Measurements from ENCODE around the gene R3HDM2.
"Not testable (repeated sequence)": the region's sequence is repeated elsewhere in the genome, so short reads cannot be mapped to it uniquely, and the experiment has no call there.

The R3HDM2 gene

DNA sequence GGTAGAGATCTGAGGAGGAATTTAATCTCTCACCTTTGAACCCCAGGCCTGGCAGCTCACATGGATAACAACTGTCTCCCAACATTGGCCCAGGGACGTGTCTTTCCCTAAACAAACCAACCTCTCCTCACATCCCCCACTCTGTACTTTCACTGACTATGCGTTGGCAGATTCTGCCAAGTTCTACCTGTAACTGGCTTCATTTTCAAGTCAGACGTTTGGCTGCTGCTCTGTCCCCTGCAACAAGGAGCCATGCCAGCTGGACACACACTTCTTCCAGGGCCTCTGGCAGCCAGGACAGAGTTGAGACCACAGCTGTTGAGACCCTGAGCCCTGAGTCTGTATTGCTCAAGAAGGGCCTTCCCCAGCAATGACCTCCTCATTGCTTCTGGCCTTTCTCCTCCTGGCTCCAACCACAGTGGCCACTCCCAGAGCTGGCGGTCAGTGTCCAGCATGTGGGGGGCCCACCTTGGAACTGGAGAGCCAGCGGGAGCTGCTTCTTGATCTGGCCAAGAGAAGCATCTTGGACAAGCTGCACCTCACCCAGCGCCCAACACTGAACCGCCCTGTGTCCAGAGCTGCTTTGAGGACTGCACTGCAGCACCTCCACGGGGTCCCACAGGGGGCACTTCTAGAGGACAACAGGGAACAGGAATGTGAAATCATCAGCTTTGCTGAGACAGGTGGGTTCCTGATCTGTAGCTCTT, 3.8 kb upstream of the R3HDM2 start, which contains the start of gene INHBC:
INHBC (plus strand) TSS at position 268 of the 707 bp plus-strand sequence; CDS start at position 371, 103 bp downstream.
- no peak within 1 kb of the TSS for H3K4me3 ChIP-seq (ENCODE audit: low read length)
- no peak for DNase-seq (ENCODE audit: low read depth, low spot score)

DNA sequence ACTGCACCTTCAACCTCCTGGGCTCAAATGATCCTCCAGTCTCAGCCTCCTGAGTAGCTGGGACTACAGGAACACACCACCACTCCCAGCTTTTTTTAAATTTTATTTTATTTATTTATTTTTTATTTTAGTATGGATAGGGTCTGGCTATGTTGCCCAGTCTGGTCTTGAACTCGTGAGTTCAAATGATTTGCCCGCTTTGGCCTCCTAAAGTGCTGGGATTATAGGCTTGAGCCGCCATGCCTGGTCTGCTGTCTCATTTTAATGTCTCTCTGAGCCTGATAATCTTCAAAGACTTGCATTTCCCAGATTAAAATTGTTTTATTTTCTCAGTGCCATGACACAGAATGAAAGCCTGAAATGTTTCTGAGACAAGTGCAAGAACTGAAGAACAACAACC, 2.5 kb upstream of the R3HDM2 start:
- DNase-seq (ENCODE audit: low read depth, low spot score) = no peak
- H3K4me3 ChIP-seq (ENCODE audit: low read length) = no peak overlapping the region

DNA sequence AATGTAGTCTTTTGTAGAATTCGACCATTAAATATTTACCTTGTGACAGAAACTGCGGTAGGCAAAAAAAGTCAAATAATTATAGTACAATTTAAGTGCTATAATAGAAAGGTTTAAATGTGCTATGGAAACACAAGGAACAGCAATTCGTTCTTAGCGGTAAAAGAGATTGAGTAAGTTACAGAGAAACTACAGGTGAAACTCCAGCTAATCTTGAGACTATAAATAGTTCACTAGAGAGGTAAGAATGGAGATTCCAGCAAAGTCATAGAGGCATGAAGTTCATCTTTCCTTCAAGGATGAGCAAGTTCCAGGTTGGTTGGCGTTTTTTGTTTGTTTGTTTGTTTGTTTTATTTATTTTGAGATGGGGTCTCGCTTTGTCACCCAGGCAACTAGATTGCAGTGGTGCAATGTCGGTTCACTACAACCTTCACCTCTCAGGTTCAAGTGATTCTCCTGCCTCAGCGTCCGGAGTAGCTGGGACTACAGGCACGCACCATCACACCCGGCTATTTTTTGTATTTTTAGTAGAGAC, 878 bp upstream of the R3HDM2 start:
- H3K4me3 ChIP-seq (ENCODE audit: low read length) = peak overlapping the region; percentile 86
- no peak for DNase-seq (ENCODE audit: low read depth, low spot score)

DNA sequence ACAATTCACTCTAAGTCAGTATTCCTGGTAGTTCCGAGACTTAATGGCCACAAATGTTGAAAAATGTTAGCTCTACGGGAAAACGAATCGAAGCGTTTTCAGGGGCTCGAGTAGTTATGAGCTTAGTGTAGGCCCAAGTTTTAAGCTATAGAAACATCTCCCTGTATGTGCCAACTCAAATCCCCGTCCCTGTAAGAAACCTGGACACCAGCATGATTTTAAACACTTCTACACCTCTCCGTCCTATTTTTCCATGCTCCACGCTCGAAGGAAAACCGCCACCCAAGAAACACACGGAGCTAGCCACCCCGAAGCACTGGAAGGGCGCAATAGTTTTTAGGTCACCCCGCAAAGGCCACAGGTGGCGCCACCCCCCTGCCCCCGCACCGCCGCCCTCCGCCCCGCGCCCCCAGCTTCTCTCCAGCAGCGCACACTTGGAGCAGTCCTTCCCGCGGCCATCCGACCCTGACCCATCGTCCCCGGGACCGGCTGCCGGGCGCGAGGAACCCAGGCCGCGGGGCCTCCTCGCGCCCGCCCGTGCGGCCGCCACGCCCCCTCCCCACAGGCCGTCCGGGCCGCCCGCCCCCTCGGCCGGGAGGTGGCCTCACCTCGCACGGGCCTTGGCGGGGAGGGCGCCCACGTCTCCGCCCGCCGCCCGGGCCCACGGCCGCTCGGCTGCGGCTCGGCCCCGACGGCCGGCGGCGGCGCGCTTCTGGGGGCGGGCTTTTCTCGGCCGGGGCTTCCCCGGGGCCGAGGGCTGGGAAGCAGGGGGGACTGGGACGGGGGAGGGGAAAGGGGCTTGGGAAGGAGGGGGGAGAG, 522 bp downstream of the R3HDM2 start:
- peak overlapping the region; percentile 86 for H3K4me3 ChIP-seq (ENCODE audit: low read length)
- no peak for DNase-seq (ENCODE audit: low read depth, low spot score)

DNA sequence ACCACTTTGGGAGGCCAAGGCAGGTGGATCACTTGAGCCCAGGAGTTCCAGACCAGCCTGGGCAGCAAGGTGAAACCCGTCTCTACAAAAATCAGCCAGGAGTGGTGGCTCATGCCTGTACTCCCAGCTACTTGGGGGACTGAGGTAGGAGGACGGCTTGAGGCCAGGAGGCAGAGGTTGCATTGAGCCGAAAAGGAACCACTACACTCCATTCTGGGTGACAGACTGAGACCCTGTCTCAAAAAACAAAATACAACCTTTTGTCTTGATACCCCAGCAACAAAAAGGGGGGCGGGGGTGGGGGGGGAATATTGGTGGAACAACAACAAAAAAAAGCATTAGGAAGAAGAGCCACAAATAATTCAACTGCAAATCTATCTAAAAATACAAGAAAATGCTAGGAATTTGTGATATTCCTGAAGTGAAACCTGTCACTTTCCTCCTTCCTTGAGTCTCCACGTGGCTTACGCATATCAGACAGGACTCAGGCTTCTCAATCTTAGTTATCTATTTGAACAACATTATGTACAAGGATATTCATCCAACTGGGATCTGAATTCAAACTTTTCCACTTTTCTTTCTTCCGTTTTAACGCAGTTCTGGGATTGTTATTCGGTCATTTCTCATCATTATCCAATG, 1.3 kb downstream of the R3HDM2 start:
- peak overlapping the region; percentile 86 for H3K4me3 ChIP-seq (ENCODE audit: low read length)
- DNase-seq (ENCODE audit: low read depth, low spot score) = no peak

DNA sequence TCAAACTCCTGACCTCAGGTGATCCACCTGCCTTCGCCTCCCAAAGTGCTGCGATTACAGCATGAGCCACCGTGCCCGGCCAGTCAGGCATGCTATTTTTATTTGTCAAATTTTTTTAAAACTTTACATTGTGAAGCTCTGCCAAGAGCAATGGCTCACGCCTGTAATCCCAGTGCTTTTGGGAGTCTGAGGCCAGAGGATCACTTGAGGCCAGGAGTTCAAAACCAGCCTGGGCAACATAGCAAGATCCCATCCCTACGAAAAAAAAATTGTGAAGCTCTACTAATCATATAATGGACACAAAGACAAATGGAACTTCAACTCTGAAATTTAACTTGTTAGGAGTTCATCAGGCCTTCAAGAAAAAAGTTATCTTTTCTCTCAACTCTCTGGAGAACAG, 1.9 kb downstream of the R3HDM2 start:
- DNase-seq (ENCODE audit: low read depth, low spot score) = no peak
- H3K4me3 ChIP-seq (ENCODE audit: low read length) = no peak overlapping the region

DNA sequence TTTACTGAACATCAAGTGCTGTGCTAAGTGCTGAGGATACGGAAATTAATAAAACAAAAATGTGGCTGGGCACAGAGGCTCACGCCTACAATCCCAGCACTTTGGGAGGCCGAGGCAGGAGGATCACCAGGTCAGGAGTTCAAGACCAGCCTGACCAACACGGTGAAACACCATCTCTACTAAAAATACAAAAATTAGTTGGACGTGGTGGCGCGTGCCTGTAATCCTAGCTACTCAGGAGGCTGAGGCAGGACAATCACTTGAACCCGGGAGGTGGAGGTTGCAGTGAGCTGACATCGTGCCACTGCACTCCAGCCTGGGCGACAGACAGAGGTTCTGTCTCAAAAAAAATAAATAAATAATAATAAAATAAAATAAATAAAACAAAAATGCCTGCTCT, 3.9 kb downstream of the R3HDM2 start:
- DNase-seq (ENCODE audit: low read depth, low spot score) = not testable (repeated sequence)

DNA sequence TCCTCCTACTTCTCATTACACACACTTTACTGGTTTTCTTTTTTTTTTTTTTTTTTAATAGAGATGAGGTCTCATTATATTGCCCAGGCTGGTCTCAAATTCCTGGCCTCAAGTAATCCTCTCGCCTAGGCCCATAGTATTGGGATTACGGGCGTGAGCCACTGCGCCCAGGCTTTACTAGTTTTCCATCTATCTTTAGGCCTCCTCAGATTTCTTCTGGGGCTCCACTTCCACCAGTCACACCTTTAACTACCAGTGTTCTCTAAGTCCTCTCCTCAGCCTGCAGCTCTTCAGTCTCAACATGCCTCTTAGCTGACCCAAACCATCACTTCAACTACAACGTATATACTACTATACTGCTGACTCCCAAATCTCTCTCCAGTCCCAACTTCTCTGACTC, 10.4 kb downstream of the R3HDM2 start:
- H3K4me3 ChIP-seq (ENCODE audit: low read length) = no peak overlapping the region
- no peak for DNase-seq (ENCODE audit: low read depth, low spot score)

More for the DNA sequence above, 3.9 kb downstream of the R3HDM2 start:
- not testable (repeated sequence) for H3K4me3 ChIP-seq (ENCODE audit: low read length)

DNA sequence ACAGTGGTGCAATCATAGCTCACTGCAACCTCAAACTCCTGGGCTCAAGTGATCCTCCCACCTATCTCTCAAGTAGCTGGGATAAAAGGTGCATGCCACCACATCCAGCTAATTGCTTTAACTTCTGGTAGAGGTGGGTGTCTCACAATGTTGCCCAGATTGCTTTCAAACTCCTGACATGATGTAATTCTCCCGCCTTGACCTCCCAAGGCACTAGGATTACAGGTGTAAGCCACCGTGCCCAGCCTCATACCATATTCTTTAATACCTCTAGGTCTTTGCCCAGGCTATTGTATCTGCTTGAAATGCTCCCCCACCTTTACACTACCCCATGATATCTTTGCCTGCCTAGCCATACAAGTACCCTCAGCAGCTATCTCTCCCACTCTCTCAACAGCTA, 11.3 kb downstream of the R3HDM2 start:
- DNase-seq (ENCODE audit: low read depth, low spot score) = no peak
- H3K4me3 ChIP-seq (ENCODE audit: low read length) = no peak overlapping the region

DNA sequence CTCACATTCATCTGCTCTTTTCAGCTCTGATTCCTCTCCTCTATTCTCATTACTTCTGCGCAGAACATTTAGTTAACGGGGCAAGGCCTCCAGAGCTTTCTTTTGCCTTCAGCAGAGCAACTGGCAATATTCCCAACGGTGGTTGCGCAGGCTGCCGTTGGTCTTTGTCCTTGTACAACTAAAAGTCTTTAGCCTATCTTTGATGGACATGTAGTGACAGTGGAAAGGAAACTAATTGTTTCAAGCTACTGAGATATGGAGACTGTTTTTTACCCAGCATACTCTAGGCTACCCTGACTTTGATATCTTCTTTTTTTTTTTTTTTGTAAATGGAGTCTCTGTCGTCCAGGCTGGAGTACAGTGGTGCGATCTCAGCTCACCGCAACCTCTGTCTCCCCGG, 12.6 kb downstream of the R3HDM2 start:
- H3K4me3 ChIP-seq (ENCODE audit: low read length) = no peak overlapping the region
- no peak for DNase-seq (ENCODE audit: low read depth, low spot score)

DNA sequence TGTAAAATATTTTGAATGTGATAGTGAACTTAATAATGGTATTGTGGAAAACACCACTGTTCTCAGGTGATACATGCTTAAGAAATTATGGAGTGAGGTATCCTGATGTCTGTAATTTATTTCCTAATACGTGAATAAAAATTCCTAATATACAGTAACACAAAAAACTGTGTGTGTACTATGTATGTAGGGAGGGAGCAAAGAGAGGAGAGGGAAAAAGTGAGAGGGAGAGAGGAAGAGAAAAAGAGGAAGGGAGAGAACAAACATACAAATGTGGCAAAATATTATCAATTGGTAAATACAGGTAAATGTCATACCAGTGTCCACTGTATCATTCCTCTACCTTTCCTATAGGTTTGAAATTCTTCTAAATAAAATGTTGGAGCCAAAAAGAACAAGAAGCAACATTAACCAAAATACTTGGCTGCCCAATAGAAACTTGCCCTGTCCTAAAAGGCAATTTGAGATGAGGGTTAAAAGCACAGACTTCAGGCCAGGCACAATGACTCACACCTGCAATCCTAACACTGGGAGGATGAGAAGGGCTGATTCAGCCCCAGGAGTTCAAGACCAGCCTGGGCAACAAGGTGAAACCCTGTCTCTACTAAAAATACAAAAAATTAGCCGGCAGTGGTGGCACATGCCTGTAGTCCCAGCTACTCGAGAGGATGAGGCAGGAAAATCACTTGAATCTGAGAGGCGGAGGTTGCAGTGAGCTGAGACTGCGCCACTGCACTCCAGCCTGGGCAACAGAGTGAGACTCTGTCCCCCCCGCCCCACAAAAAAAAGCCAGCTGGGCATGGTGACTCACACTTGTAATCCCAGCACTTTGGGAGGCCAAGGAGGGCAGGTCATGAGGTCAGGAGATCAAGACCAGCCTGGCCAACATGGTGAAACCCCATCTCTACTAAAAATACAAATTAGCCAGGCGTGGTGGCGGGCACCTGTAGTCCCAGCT, 14.5 kb downstream of the R3HDM2 start:
- no peak for DNase-seq (ENCODE audit: low read depth, low spot score)
- no peak overlapping the region for H3K4me3 ChIP-seq (ENCODE audit: low read length)

DNA sequence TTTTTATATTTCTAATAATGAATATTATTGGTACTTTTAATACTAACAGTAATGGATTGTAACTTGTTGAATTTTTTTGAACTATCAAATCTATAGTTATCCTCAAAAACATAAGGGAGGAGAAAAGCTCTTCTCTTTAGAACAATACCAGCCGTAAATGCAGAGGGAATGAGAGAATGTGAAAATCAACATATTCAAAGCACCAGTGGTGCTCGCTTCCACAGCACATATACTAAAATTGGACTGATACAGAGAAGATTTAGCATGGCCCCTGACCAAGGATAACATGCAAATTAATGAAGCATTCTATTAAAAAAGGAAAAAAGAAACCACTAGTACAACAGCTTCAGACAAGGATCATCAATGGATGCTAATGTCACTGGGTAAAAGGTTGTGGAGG, 15.8 kb downstream of the R3HDM2 start:
- no peak for DNase-seq (ENCODE audit: low read depth, low spot score)
- no peak overlapping the region for H3K4me3 ChIP-seq (ENCODE audit: low read length)

DNA sequence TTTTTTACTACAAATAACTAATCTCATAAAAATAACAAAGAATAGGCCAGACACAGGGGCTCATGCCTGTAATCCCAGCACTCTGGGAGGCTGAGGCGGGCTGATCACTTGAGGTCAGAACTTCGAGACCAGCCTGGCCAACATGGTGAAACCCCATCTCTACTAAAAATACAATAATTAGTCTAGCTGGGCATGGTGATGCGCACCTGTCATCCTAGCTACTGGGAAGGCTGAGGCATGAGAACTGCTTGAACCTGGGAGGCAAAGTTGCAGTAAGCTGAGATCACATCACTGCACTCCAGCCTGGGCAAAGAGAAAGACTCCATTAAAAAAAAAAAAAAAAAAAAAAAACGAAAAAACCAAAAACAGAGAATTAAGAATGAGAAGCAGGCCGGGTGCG, 16.7 kb downstream of the R3HDM2 start:
- H3K4me3 ChIP-seq (ENCODE audit: low read length); DNase-seq (ENCODE audit: low read depth, low spot score): not testable (repeated sequence)

DNA sequence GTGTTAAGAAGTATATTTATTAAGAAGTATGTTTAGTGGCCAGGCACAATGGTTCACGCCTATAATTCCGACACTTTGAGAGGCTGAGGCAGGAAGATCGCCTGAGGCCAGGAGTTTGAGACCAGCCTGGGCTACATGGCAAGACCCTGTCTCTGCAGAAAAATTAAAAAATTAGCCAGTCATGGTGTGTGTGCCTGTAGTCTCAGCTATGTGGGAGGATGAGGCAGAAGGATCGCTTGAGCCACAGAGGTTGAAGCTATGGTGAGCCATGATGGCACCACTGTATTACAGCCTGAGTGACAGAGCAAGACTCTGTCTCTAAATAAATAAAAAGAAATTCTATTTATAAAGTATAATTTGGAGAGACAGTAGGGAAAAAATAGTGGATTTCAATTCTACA, 20.3 kb downstream of the R3HDM2 start:
- H3K4me3 ChIP-seq (ENCODE audit: low read length) = no peak overlapping the region
- DNase-seq (ENCODE audit: low read depth, low spot score) = no peak

DNA sequence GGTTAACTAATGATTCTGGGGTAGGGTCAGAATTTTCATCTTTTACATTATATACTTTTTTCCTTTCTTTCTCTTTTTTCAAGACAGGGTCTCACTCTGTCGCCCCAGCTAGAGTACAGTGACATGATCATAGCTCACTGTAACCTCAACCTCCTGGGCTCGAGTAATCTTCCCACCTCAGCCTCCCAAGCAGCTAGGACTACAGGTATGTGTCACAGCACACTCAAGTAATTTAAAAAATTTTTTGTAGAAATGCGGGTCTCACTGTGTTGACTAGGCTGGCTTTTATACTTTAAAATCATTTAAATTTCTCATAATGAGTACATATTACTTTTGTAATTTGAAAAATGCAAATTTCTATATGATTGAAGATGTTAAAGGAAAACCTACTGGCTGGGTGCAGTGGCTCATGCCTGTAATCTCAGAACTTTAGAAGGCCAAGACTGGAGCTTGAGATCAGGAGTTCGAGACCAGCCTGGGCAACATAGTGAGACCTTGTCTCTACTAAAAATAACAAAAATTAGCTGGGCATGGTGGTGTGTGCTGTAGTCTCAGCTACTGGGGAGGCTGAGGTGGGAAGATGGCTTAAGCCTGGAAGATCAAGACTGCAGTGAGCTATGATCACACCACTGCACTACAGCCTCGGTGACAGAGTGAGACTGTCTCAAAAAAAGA, 25.7 kb downstream of the R3HDM2 start:
- no peak overlapping the region for H3K4me3 ChIP-seq (ENCODE audit: low read length)
- no peak for DNase-seq (ENCODE audit: low read depth, low spot score)

DNA sequence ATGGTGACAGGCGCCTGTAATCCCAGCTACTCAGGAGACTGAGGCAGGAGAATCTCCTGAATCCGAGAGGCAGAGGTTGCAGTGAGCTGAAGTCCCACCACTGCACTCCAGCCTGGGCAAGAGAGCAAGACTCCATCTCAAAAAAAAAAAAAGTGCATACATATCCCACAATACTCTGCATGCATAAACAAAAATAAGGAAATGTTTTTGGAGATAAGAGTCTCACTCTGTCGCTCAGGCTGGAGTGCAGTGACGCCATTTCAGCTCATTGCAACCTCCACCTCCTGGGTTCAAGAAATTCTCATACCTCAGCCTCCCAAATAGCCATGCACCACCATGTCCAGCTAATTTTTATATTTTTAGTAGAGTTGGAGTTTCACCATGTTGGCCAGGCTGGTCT, 28.7 kb downstream of the R3HDM2 start:
- not testable (repeated sequence) for H3K4me3 ChIP-seq (ENCODE audit: low read length); DNase-seq (ENCODE audit: low read depth, low spot score)

DNA sequence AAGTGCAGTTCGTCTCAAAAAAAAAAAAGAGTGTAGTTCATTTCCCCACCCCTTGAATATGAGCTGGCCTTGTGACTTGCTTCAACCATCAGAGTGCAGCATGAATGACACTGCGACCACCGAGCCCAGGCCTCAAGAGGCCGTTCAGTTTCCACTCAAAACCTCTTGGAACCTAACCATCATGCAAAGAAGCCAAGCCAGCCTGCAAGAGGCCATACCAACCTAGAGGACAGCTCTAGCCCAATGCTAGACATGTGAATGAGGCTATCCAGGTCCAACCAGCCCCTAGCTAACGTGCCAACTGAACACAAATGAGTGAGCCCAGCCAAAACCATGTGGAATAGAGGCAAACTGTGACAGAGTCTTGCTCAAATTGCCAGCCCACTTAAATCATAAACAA, 29.7 kb downstream of the R3HDM2 start:
- DNase-seq (ENCODE audit: low read depth, low spot score) = no peak

DNA sequence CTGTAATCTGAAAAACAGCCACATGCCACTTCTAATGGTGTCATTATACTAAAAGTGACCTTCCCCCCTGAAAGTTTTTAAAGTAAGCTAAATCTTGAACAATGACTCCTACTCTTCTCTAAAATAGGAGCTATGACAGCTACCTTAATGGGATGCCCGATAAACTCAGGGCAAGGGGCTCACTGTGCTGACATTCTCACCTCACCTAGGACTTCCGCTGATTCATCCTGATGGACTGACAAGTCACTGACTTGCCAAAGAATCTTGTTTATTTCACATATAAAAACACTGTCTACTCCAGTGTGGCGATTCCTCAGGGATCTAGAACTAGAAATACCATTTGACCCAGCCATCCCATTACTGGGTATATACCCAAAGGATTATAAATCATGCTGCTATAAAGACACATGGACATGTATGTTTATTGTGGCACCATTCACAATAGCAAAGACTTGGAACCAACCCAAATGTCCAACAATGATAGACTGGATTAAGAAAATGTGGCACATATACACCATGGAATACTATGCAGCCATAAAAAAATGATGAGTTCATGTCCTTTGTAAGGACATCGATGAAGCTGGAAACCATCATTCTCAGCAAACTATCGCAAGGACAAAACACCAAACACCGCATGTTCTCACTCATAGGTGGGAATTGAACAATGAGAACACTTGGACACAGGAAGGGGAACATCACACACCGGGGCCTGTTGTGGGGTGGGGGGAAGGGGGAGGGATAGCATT, 31.0 kb downstream of the R3HDM2 start:
- not testable (repeated sequence) for DNase-seq (ENCODE audit: low read depth, low spot score); H3K4me3 ChIP-seq (ENCODE audit: low read length)

More for the DNA sequence above, 29.7 kb downstream of the R3HDM2 start:
- H3K4me3 ChIP-seq (ENCODE audit: low read length) = no peak overlapping the region
